GM12874 (cell line): ENCODE data around the gene SH3GL3.

Experiments used
- CTCF ChIP-seq: IDR thresholded peaks from 2 replicates; pipeline ENCODE4 v1.5.1; 2011; ENCODE audit warnings: low read depth, mild to moderate bottlenecking, control low read depth, low read length, moderate library complexity; ENCODE audit not compliant: insufficient read depth

The SH3GL3 gene

GRCh38 chr15:83598031-83598430 lies 150.9 kb downstream of the SH3GL3 start:
- no peak for TF ChIP-seq CTCF

- no peak for TF ChIP-seq CTCF
Measured at GRCh38 chr15:83602021-83602420, 154.9 kb downstream of the SH3GL3 start.

- no peak for TF ChIP-seq CTCF
Measured at GRCh38 chr15:83604549-83604948, 157.4 kb downstream of the SH3GL3 start.

GRCh38 chr15:83605111-83605945 lies 158.2 kb downstream of the SH3GL3 start:
- TF ChIP-seq CTCF, result no peak

GRCh38 chr15:83610132-83610531 lies 163.0 kb downstream of the SH3GL3 start:
- no peak for TF ChIP-seq CTCF

GRCh38 chr15:83610901-83611685 lies 164.0 kb downstream of the SH3GL3 start:
- no peak for TF ChIP-seq CTCF

- TF ChIP-seq CTCF, result no peak
Measured at GRCh38 chr15:83612226-83612625, 165.1 kb downstream of the SH3GL3 start.
